Endometrial microvascular endothelial cells (primary cell): ENCODE measurements around the gene PRRX1. TPM values are rescaled to one million over a fixed set of nuclear protein-coding genes. Genes with fewer than 3 reads are reported as not detected.

Experiments used
- in situ Hi-C: cut with HindIII; loops from 2 replicates; pipeline ENCODE4 v1.10.0; 2017; ENCODE audit warnings: low sequenced_read_pairs, low pct_unique_long_range_greater_than_20kb; ENCODE audit errors: inconsistent ontology term
- total RNA-seq: library from RNA; depleted of rRNA; stranded (reverse); fragments of >200 nt; gene quantifications from one replicate; pipeline ENCODE4 v1.2.3, GENCODE V29; 2015; ENCODE audit errors: inconsistent ontology term

The PRRX1 gene
- total RNA-seq, 1 donor from 2014 or later, result not detected

GRCh38 chr1:170680428-170680827, 16.5 kb downstream of the PRRX1 start:
- in situ Hi-C loops, result no loop called here

- in situ Hi-C loops, result no loop called here
Measured at GRCh38 chr1:170682169-170682568, 18.2 kb downstream of the PRRX1 start.

GRCh38 chr1:170682809-170683208, 18.9 kb downstream of the PRRX1 start:
- in situ Hi-C loops, result no loop called here

- in situ Hi-C loops, result no loop called here
Measured at GRCh38 chr1:170685166-170685565, 21.2 kb downstream of the PRRX1 start.

- in situ Hi-C loops, result no loop called here
Measured at GRCh38 chr1:170686291-170686690, 22.4 kb downstream of the PRRX1 start.

- in situ Hi-C loops, result no loop called here
Measured at GRCh38 chr1:170687621-170688020, 23.7 kb downstream of the PRRX1 start.

- in situ Hi-C loops, result no loop called here
Measured at GRCh38 chr1:170691258-170691657, 27.3 kb downstream of the PRRX1 start.

GRCh38 chr1:170692866-170693575, 29.1 kb downstream of the PRRX1 start:
- in situ Hi-C loops, result no loop called here

GRCh38 chr1:170694172-170694926, 30.4 kb downstream of the PRRX1 start:
- in situ Hi-C loops, result no loop called here

- in situ Hi-C loops, result no loop called here
Measured at GRCh38 chr1:170695955-170696590, 32.1 kb downstream of the PRRX1 start.

GRCh38 chr1:170696591-170697290, 32.8 kb downstream of the PRRX1 start:
- in situ Hi-C loops, result no loop called here

- in situ Hi-C loops, result no loop called here
Measured at GRCh38 chr1:170697316-170697715, 33.4 kb downstream of the PRRX1 start.

GRCh38 chr1:170698301-170699275, 34.7 kb downstream of the PRRX1 start:
- in situ Hi-C loops, result no loop called here

- in situ Hi-C loops, result no loop called here
Measured at GRCh38 chr1:170699696-170700095, 35.8 kb downstream of the PRRX1 start.

- in situ Hi-C loops, result no loop called here
Measured at GRCh38 chr1:170700842-170701615, 37.1 kb downstream of the PRRX1 start.

GRCh38 chr1:170701962-170702361, 38.0 kb downstream of the PRRX1 start:
- in situ Hi-C loops, result no loop called here

- in situ Hi-C loops, result no loop called here
Measured at GRCh38 chr1:170703591-170703990, 39.7 kb downstream of the PRRX1 start.

- in situ Hi-C loops, result no loop called here
Measured at GRCh38 chr1:170704256-170704655, 40.3 kb downstream of the PRRX1 start.
